Fibroblast of the aortic adventitia (primary cell): ENCODE measurements around the gene ZNF594. TPM values are rescaled to one million over a fixed set of nuclear protein-coding genes. Genes with fewer than 3 reads are reported as not detected.
A peak's percentile ranks its signal among the peaks of the same experiment; 100 is the strongest.
"Not testable (repeated sequence)": the region's sequence is repeated elsewhere in the genome, so short reads cannot be mapped to it uniquely, and the experiment has no call there.

Experiments used
- DNase-seq: peaks from one replicate; pipeline ENCODE4 v3.0.0-alpha.2; 2010; ENCODE audit warnings: low read depth
- H3K4me3 ChIP-seq: 2 replicates; pipeline ENCODE4 v1.5.1; 2011; ENCODE audit warnings: low read depth, mild to moderate bottlenecking, control low read depth, low read length, moderate library complexity
- total RNA-seq: library from RNA; depleted of rRNA; stranded (reverse); fragments of >200 nt; gene quantifications from 2 replicates; pipeline ENCODE4 v1.2.3, GENCODE V29; 2012; ENCODE audit warnings: low replicate concordance
- TF ChIP-seq, protein P1 (sequence below): IDR thresholded peaks from 2 replicates; pipeline ENCODE4 v1.5.1; 2011; ENCODE audit warnings: mild to moderate bottlenecking, low read length, control low read depth, inconsistent platforms; ENCODE audit not compliant: insufficient read depth

ZNF594 gene
- total RNA-seq, result 4.7 and 7.6 TPM in 2 replicates

DNA sequence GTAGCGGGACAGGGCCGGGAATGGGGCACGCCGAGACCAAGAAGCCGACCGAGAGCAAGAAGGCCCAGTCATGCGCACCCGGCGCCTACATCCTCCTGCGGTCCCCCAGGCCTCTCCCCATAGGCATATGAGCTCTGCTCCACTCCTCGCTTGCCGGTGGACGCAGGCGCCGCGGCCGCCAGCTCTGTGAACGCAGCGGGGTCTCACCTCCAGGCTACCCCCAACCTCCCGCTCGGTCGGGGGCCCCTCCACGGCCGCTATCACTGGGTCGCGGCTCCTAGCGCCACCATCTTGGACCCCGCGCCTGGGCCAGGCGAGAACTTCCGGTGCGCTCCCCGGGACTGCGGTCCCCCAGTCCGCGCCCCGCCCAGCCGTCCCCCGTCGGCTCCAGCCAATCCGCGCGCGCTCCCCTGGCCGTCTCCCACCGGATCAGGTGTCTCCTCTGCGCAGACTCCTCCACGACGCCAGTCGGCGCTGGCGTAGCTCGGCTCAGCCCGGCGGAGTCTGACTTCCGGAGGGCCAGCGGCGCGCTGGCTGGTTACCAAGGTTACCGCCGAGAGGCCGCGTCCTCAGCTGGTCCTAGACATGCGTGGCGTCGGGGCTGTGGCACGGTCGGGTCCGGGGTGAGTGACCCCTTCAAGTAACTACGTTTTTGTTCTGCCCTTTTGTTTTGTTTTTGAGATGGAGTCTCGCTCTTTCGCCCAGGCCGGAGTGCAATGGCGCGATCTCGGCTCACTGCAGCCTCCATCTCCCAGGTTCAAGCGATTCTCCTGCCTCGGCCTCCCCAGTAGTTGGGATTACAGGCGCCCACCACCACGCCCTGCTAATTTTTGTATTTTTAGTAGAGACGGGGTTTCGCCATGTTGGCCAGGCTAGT lies at the start of gene ZNF594:
Gene ZNF594 (minus strand): TSS at position 328 of the 877 bp plus-strand sequence. CDS start 7,612 bp downstream, outside the sequence.
- DNase-seq, result peak; percentile 93
- TF ChIP-seq, protein P1, sequence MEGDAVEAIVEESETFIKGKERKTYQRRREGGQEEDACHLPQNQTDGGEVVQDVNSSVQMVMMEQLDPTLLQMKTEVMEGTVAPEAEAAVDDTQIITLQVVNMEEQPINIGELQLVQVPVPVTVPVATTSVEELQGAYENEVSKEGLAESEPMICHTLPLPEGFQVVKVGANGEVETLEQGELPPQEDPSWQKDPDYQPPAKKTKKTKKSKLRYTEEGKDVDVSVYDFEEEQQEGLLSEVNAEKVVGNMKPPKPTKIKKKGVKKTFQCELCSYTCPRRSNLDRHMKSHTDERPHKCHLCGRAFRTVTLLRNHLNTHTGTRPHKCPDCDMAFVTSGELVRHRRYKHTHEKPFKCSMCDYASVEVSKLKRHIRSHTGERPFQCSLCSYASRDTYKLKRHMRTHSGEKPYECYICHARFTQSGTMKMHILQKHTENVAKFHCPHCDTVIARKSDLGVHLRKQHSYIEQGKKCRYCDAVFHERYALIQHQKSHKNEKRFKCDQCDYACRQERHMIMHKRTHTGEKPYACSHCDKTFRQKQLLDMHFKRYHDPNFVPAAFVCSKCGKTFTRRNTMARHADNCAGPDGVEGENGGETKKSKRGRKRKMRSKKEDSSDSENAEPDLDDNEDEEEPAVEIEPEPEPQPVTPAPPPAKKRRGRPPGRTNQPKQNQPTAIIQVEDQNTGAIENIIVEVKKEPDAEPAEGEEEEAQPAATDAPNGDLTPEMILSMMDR, result peak; percentile 72
- peak within 1 kb of the TSS; percentile 82 for H3K4me3 ChIP-seq

DNA sequence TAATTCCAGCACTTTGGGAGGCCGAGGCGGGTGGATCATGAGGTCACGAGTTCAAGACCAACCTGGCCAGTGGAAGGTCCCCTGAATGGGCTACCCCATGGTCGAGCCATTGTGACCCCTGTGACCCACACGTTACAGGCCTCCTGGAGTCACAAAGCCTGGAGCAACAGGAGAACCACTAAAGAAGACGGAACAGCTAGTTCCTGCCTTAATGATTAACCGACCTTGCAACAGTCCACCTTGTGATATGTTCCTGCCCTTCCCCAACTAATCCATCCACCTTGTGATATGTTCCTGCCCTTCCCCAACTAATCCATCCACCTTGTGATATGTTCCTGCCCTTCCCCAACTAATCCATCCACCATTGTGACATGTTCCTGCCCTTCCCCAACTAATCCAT lies 48.1 kb upstream of the ZNF594 start:
- not testable (repeated sequence) for H3K4me3 ChIP-seq

GRCh38 chr17:5238333-5238732 lies 46.7 kb upstream of the ZNF594 start:
- DNase-seq, result no peak
- TF ChIP-seq, protein P1, result no peak
- H3K4me3 ChIP-seq, result no peak overlapping the region

More for the DNA sequence above, 48.1 kb upstream of the ZNF594 start:
- not testable (repeated sequence) for DNase-seq

GRCh38 chr17:5237541-5238016 lies 45.9 kb upstream of the ZNF594 start:
- TF ChIP-seq, protein P1, result peak; percentile 55
- H3K4me3 ChIP-seq, result no peak overlapping the region
- DNase-seq, result peak; percentile 49

GRCh38 chr17:5236938-5237540 lies 45.4 kb upstream of the ZNF594 start:
- DNase-seq, result no peak
- TF ChIP-seq, protein P1, result no peak
- no peak overlapping the region for H3K4me3 ChIP-seq

DNA sequence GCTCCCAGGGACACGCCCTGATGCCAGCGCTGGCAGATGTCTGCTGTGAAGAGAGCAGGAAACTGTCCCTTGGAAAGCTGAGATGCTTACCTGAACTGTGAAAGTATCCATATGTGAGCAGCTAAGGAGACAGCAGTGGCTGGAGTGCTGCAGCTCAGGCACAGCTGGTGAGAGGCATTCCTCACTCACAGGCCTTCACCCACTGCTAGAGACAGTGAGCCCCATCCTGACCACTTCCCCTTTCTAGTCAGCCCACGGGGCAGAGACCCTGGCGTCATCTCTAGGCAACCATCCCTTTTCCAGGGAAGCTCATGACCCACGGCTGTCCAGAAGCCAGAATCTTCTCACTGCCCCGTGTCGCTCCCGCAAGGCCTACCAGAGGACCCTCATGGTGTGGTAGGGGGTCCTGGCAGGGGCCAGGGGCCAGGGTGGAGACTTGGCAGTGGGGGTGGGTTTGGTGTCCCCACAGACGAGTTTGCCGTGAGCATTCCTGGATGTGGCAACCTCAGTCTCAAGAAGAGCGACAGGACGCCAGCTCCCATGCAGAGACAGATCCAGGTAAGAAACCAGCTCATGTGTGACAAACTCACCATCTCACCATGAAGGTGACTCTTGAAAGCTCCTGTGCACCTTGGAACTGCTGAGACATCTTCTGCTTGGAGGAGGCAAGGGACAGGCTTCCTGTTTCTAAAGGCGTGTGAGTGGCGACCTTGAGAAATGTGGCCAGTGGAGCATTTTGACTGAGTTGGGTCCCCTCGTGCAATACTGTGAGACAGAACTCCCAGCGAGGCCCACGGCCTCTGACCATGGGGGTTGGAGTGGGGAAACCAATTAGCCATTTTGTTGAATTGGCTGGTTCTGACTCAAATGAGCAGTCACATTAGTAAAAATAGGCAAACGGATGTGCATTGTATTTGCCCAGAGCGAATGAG lies 43.2 kb upstream of the ZNF594 start, which contains the start of gene SCIMP:
Gene SCIMP (minus strand): TSS at position 216 of the 932 bp plus-strand sequence. CDS start 105 bp downstream, at position 111.
- no peak within 1 kb of the TSS for H3K4me3 ChIP-seq
- DNase-seq, result no peak
- TF ChIP-seq, protein P1, result no peak

GRCh38 chr17:5233492-5233891 lies 41.8 kb upstream of the ZNF594 start:
- not testable (repeated sequence) for H3K4me3 ChIP-seq, DNase-seq
